Measurements from ENCODE around the gene TMEM175.

The TMEM175 gene

GRCh38 chr4:953574-953915, 21.3 kb downstream of the TMEM175 start:
- Histone ChIP-seq H3K9me3 (ENCODE audit: control insufficient read depth, insufficient read depth, low read depth, low read length) (no peaks in the 10 kb centered on the region), H3K4me3 (ENCODE audit: low read depth, low read length) (no peak overlapping the region), H3K4me1 (ENCODE audit: control insufficient read depth, insufficient read depth, low read length) (no peaks in the 10 kb centered on the region), H3K36me3 (ENCODE audit: control insufficient read depth in 2 of 2, insufficient read depth in 1 of 2, low read length in 2 of 2) (peaks cover 0 to 19% of the 10 kb centered on the region in 2 experiments; a peak in 1 of 3 replicates), H3K27ac (ENCODE audit: extremely low read depth, low read depth, low read length) (no peak overlapping the region)
- ChIA-PET CTCF (interaction anchor here (0.6 kb wide), 1 partner anchor 12 kb away, joined by 3 read pairs; no protein-coding TSS in a partner anchor), POLR2A (no interaction called here)
- TF ChIP-seq MEIS1 (CRISPR knock-in tag; IDR thresholded peaks at IDR 0.05; ENCODE audit: borderline replicate concordance) (no peak), ZSCAN16 (tag by site-specific recombination; IDR thresholded peaks at IDR 0.05) (no peak), ZNF10 (tag by site-specific recombination; IDR thresholded peaks at IDR 0.05) (no peak), INSM2 (tag by site-specific recombination; IDR thresholded peaks at IDR 0.05) (no peak), ZSCAN30 (tag by site-specific recombination; IDR thresholded peaks at IDR 0.05) (no peak), ZNF626 (tag by site-specific recombination; IDR thresholded peaks at IDR 0.05) (no peak), TCF7L2 (IDR thresholded peaks at IDR 0.05; ENCODE audit: borderline replicate concordance, low read depth, low read length) (no peak), ZFP69B (tag by site-specific recombination; IDR thresholded peaks at IDR 0.05) (no peak), ZNF324 (tag by site-specific recombination; IDR thresholded peaks at IDR 0.05) (no peak), BCL11B (tag by site-specific recombination; IDR thresholded peaks at IDR 0.05; ENCODE audit: low read depth) (no peak), ZNF350 (tag by site-specific recombination; IDR thresholded peaks at IDR 0.05) (no peak), ZNF121 (tag by site-specific recombination; IDR thresholded peaks at IDR 0.05) (no peak), ZNF610 (tag by site-specific recombination; IDR thresholded peaks at IDR 0.05; ENCODE audit: borderline replicate concordance) (no peak)

GRCh38 chr4:954211-955020, 22.2 kb downstream of the TMEM175 start:
- H3K27ac ChIP-seq (ENCODE audit: extremely low read depth, low read depth, low read length) = no peak overlapping the region
- ChIA-PET POLR2A (no interaction called here), CTCF (no interaction called here)
- H3K36me3 ChIP-seq (ENCODE audit: control insufficient read depth in 2 of 2, insufficient read depth in 1 of 2, low read length in 2 of 2) = peaks cover 0 to 26% of the 10 kb centered on the region in 2 experiments; a peak in 1 of 3 replicates
- H3K4me1 ChIP-seq (ENCODE audit: control insufficient read depth, insufficient read depth, low read length) = no peaks in the 10 kb centered on the region
- no peak overlapping the region for H3K4me3 ChIP-seq (ENCODE audit: low read depth, low read length)
- TF ChIP-seq ZBTB10 (tag by site-specific recombination; IDR thresholded peaks at IDR 0.05) (no peak), ATF2 (tag by site-specific recombination; IDR thresholded peaks at IDR 0.05; ENCODE audit: low read depth) (no peak), ZFP41 (tag by site-specific recombination; IDR thresholded peaks at IDR 0.05; ENCODE audit: borderline replicate concordance) (no peak), ZBTB1 (tag by site-specific recombination; IDR thresholded peaks at IDR 0.05) (no peak), ZNF624 (tag by site-specific recombination; IDR thresholded peaks at IDR 0.05) (no peak), ZNF174 (tag by site-specific recombination; IDR thresholded peaks at IDR 0.05) (no peak), ZNF76 (tag by site-specific recombination; IDR thresholded peaks at IDR 0.05; ENCODE audit: borderline replicate concordance, low read depth) (no peak), ZNF366 (tag by site-specific recombination; conservative IDR thresholded peaks at IDR 0.05) (no peak), WT1 (tag by site-specific recombination; IDR thresholded peaks at IDR 0.05) (no peak)
- no peaks in the 10 kb centered on the region for H3K9me3 ChIP-seq (ENCODE audit: control insufficient read depth, insufficient read depth, low read depth, low read length)

Measured in HEK293 (cell line).